HepG2 (cell line): ENCODE results near the gene TMEM63C. TPM values are rescaled to one million over a fixed set of nuclear protein-coding genes. Genes with fewer than 3 reads are reported as not detected.

Experiments
- ATAC-seq: fragments of 200-7000 bp; cut with Tn5 transposase; 3 replicates; pipeline ENCODE4 v1.9.1; 2020; ENCODE audit warnings: mild to moderate bottlenecking, moderate library complexity
- BruUV-seq: library from RNA; stranded (reverse); fragments of 400-500 nt; replicated peaks from 2 replicates; lab custom pipeline; 2021; lab: Mats Ljungman, UMichigan
- CTCF ChIA-PET: fragments of 300-600 bp; formaldehyde crosslinking; extraction: SDS; loops from one replicate; lab custom pipeline; 2021; ENCODE audit warnings: low total read pairs, inconsistent platforms, low intra/inter-chr PET ratio; lab: Yijun Ruan, JAX
- POLR2A ChIA-PET: fragments of 350-600 bp; sonication (Branson Sonifier 250); formaldehyde crosslinking; loops from one replicate; lab custom pipeline; 2020; ENCODE audit warnings: antibody characterized with exemption, inconsistent platforms; lab: Yijun Ruan, JAX
- DNase-seq: peaks from one replicate; pipeline ENCODE4 v3.0.0-alpha.2; 2015; ENCODE audit warnings: low spot score
- FAIRE-seq: peaks from 3 replicates; lab custom pipeline; 2011; peaks lifted over from hg19 to GRCh38; lab: Jason Lieb, UNC
- H2AFZ ChIP-seq: one replicate; pipeline ENCODE4 v1.6.1; 2011; ENCODE audit warnings: low read length, inconsistent platforms
- H3K27ac ChIP-seq: fragments of 300-600 bp; 3 replicates; pipeline ENCODE4 v1.8.0; 2011; ENCODE audit warnings: mixed run types, mild to moderate bottlenecking, mixed read lengths, low read length, inconsistent platforms; ENCODE audit not compliant: insufficient read depth; ENCODE audit errors: extremely low read length
- H3K27me3 ChIP-seq, 2 experiments: fragments of 200-600 bp in 1 of 2; 2 replicates in 1 of 2; 3 replicates in 1 of 2; pipeline versions ENCODE4 v1.6.0 to v1.8.0; 2011; ENCODE audit warnings: low read length in 2 of 2, mild to moderate bottlenecking in 2 of 2, moderate library complexity in 2 of 2, inconsistent platforms in 1 of 2; ENCODE audit not compliant: insufficient read depth in 2 of 2, control insufficient read depth in 1 of 2
- H3K36me3 ChIP-seq, 2 experiments: fragments of 200-600 bp in 1 of 2; replicated peaks in 1 of 2; 2 replicates in 1 of 2; 3 replicates in 1 of 2; pipeline versions ENCODE4 v1.5.1 to v1.8.0; 2011; ENCODE audit warnings: low read length in 2 of 2, inconsistent platforms in 1 of 2; ENCODE audit not compliant: insufficient read depth in 2 of 2, control insufficient read depth in 1 of 2
- H3K4me1 ChIP-seq: 2 replicates; pipeline ENCODE4 v1.5.1; 2012; ENCODE audit warnings: low read length, inconsistent platforms; ENCODE audit not compliant: insufficient read depth
- H3K4me2 ChIP-seq: 2 replicates; pipeline ENCODE4 v1.6.0; 2011; ENCODE audit warnings: low read depth, low read length, inconsistent platforms
- H3K4me3 ChIP-seq, 3 experiments: fragments of 200-600 bp in 1 of 3; sonication (generic), shearing (Covaris generic) in 1 of 3; replicated peaks in 1 of 3; 2 replicates each; pipeline ENCODE4 v1.5.1; 2011 to 2016; ENCODE audit warnings: low read length in 3 of 3, inconsistent platforms in 2 of 3, low read depth in 2 of 3, mild to moderate bottlenecking in 2 of 3, control low read depth in 1 of 3, mixed read lengths in 1 of 3; ENCODE audit not compliant: insufficient read depth in 1 of 3
- H3K79me2 ChIP-seq: one replicate; pipeline ENCODE4 v1.6.1; 2011; ENCODE audit warnings: low read length, inconsistent platforms; ENCODE audit not compliant: insufficient read depth
- H3K9ac ChIP-seq: 2 replicates; pipeline ENCODE4 v1.6.0; 2011; ENCODE audit warnings: mild to moderate bottlenecking, low read depth, low read length, inconsistent platforms; ENCODE audit not compliant: insufficient read depth
- H3K9me3 ChIP-seq: 2 replicates; pipeline ENCODE4 v1.5.1; 2012; ENCODE audit warnings: mild to moderate bottlenecking, low read length
- H4K20me1 ChIP-seq: 2 replicates; pipeline ENCODE4 v1.6.0; 2011; ENCODE audit warnings: inconsistent platforms, mild to moderate bottlenecking, low read length, moderate library complexity; ENCODE audit not compliant: insufficient read depth
- BRCA1 ChIP-seq: sonication (generic); formaldehyde crosslinking; IDR thresholded peaks from 2 replicates; pipeline ENCODE4 v1.4.0; 2020; ENCODE audit warnings: missing genetic modification reagents
- CC2D1A ChIP-seq: sonication (generic); formaldehyde crosslinking; IDR thresholded peaks from 2 replicates; pipeline ENCODE4 v1.8.1; 2023; ENCODE audit warnings: mild to moderate bottlenecking, missing genetic modification reagents
- HDAC1 ChIP-seq: sonication (generic); formaldehyde crosslinking; IDR thresholded peaks from 2 replicates; pipeline ENCODE4 v1.5.1; 2020; ENCODE audit warnings: mild to moderate bottlenecking, missing genetic modification reagents
- POGZ ChIP-seq: sonication (generic); formaldehyde crosslinking; IDR thresholded peaks from 2 replicates; pipeline ENCODE4 v1.4.0; 2020; ENCODE audit warnings: mild to moderate bottlenecking, missing genetic modification reagents
- RAD51 ChIP-seq: fragments of 450-650 bp; IDR thresholded peaks from 2 replicates; pipeline ENCODE4 v1.6.1; 2016; ENCODE audit warnings: borderline replicate concordance
- ZNF317 ChIP-seq: sonication (generic); formaldehyde crosslinking; IDR thresholded peaks from 2 replicates; pipeline ENCODE4 v1.5.0; 2020; ENCODE audit warnings: mild to moderate bottlenecking, missing genetic modification reagents
- ZNF543 ChIP-seq: sonication (generic); formaldehyde crosslinking; IDR thresholded peaks from 2 replicates; pipeline ENCODE4 v1.4.0; 2020; ENCODE audit warnings: mild to moderate bottlenecking, missing genetic modification reagents
- WGBS: methylation state at CpG from one replicate; pipeline ENCODE4 v1.1.6; 2017; ENCODE audit warnings: low lambda C conversion rate; 5-methylcytosine and 5-hydroxymethylcytosine counted together
- in situ Hi-C: cut with HindIII; loops from 2 replicates; pipeline ENCODE4 v1.10.0; 2017; ENCODE audit warnings: low pct_unique_long_range_greater_than_20kb; ENCODE audit not compliant: extremely low pct_ligation_motif_present
- intact Hi-C: fragments of 100-400 bp; cut with micrococcal nuclease; formaldehyde crosslinking; loops from one replicate; pipeline ENCODE4 v1.10.0; 2022; ENCODE audit not compliant: unreplicated experiment
- polyA plus RNA-seq, 8 experiments: library from polyadenylated mRNA; depleted of rRNA in 3 of 8; stranded (reverse) in 7 of 8; unstranded in 1 of 8; fragments of >200 nt; fragmentation: Illumina TruSeq in 4 of 8; extraction: Trizol in 4 of 8; gene quantifications; 2 replicates each; pipeline versions ENCODE4 v1.2.1 to v1.2.3, GENCODE V29; 2011 to 2016; ENCODE audit warnings: low read depth in 4 of 8, missing spikeins in 1 of 8, mixed read lengths in 1 of 8; ENCODE audit not compliant: insufficient read depth in 1 of 8
- total RNA-seq, 5 experiments: library from RNA; depleted of rRNA; stranded (reverse); fragments of >200 nt; fragmentation: Illumina TruSeq; extraction: Trizol; gene quantifications; 2 replicates each; pipeline ENCODE4 v1.2.3, GENCODE V29; 2016; ENCODE audit warnings: low read depth in 1 of 5
- TF ChIP-seq, protein P1 (sequence below): sonication (generic); formaldehyde crosslinking; IDR thresholded peaks from 2 replicates; pipeline ENCODE4 v1.8.0; 2022; ENCODE audit warnings: mild to moderate bottlenecking, missing genetic modification reagents, moderate library complexity
- TF ChIP-seq, protein P2 (sequence below): sonication (generic); formaldehyde crosslinking; IDR thresholded peaks from 2 replicates; pipeline ENCODE4 v1.5.1; 2020; ENCODE audit warnings: mild to moderate bottlenecking, moderate library complexity, missing genetic modification reagents
- TF ChIP-seq, protein P3 (sequence below): sonication (generic); formaldehyde crosslinking; IDR thresholded peaks from one replicate; pipeline ENCODE4 v1.5.1; 2020; ENCODE audit warnings: mild to moderate bottlenecking, missing genetic modification reagents; ENCODE audit errors: not compliant biosample characterization
- TF ChIP-seq, protein P4 (sequence below): sonication (generic); formaldehyde crosslinking; IDR thresholded peaks from 2 replicates; pipeline ENCODE4 v1.4.0; 2020; ENCODE audit warnings: missing genetic modification reagents

The TMEM63C gene
- total and polyA plus RNA-seq, 2 of the 13 experiments (the other 11 are each of a cell fraction or from before 2014, with no cell fraction given), result 0.17 to 0.27 TPM

DNA sequence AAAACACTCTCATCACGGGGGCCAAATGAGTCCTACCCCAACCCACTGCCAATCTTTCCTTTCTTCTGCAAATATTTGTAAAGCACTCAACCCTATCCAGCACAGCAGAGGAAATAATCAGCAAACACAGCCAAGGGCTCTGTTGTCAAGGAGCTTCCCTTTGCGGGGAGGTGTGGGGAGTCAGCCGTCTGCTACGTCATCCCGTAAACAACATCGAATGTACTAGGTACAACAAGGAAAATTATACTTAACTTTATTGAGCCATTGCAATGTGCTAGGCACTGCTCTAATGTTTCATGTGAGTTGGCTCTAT is 22.8 kb downstream of the TMEM63C start (continued):
- TF ChIP-seq ZNF543, result no peak
- TF ChIP-seq, all 625 proteins: peak for 0

DNA sequence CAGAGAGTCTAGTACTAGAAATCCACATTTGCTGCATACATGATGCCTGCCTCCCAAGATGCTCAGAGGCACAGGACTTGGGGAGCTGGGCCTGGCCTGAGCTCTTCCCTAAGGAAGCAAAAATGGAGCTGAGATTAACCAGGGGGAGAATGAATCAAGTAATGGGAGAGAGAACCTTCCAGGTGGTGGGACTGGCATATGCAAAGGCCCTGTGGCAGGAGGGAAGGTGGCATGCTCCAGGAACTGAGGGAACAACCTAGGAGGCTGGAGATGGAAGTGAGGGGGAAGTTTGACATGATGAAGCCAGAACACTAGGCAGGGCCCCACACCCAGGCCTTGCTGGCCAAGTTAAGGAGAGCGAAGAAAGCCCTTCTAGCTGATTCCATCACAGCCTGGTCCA is 23.3 kb downstream of the TMEM63C start:
- CTCF ChIA-PET, result no interaction called here
- WGBS, result no CpG with 5 or more reads among the region's 1 CpG
- in situ Hi-C loops, result loop anchor here (5.0 kb wide), 1 partner anchor 63 kb away; the partner anchor contains the start of gene ZDHHC22
- H3K4me2 ChIP-seq, result no peak overlapping the region
- intact Hi-C loops, result no loop called here
- no peak overlapping the region for H3K9ac ChIP-seq
- BruUV-seq, result no TSS peak
- H3K27me3 ChIP-seq, result no peaks in the 10 kb centered on the region
- POLR2A ChIA-PET, result no interaction called here
- H3K9me3 ChIP-seq, result no peaks in the 10 kb centered on the region
- no peak overlapping the region for H3K27ac ChIP-seq
- H4K20me1 ChIP-seq, result peaks cover 3% of the 10 kb centered on the region; the same call in 1 of the 2 replicates
- no peak for ATAC-seq
- H3K4me3 ChIP-seq, result no peak overlapping the region
- H3K36me3 ChIP-seq, result no peaks in the 10 kb centered on the region
- no peak for DNase-seq
- FAIRE-seq, result no peak
- no peak overlapping the region for H2AFZ ChIP-seq
- no peaks in the 10 kb centered on the region for H3K79me2 ChIP-seq
- no peaks in the 10 kb centered on the region for H3K4me1 ChIP-seq
- TF ChIP-seq CC2D1A (CRISPR knock-in tag) (no peak), BRCA1 (no peak), ZNF317 (CRISPR knock-in tag) (no peak), HDAC1 (no peak), POGZ (CRISPR knock-in tag) (no peak), RAD51 (no peak)
- TF ChIP-seq, protein P1, sequence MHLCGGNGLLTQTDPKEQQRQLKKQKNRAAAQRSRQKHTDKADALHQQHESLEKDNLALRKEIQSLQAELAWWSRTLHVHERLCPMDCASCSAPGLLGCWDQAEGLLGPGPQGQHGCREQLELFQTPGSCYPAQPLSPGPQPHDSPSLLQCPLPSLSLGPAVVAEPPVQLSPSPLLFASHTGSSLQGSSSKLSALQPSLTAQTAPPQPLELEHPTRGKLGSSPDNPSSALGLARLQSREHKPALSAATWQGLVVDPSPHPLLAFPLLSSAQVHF (CRISPR knock-in tag), result no peak
- TF ChIP-seq, protein P2, sequence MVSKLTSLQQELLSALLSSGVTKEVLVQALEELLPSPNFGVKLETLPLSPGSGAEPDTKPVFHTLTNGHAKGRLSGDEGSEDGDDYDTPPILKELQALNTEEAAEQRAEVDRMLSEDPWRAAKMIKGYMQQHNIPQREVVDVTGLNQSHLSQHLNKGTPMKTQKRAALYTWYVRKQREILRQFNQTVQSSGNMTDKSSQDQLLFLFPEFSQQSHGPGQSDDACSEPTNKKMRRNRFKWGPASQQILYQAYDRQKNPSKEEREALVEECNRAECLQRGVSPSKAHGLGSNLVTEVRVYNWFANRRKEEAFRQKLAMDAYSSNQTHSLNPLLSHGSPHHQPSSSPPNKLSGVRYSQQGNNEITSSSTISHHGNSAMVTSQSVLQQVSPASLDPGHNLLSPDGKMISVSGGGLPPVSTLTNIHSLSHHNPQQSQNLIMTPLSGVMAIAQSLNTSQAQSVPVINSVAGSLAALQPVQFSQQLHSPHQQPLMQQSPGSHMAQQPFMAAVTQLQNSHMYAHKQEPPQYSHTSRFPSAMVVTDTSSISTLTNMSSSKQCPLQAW, result no peak
- TF ChIP-seq, protein P3, sequence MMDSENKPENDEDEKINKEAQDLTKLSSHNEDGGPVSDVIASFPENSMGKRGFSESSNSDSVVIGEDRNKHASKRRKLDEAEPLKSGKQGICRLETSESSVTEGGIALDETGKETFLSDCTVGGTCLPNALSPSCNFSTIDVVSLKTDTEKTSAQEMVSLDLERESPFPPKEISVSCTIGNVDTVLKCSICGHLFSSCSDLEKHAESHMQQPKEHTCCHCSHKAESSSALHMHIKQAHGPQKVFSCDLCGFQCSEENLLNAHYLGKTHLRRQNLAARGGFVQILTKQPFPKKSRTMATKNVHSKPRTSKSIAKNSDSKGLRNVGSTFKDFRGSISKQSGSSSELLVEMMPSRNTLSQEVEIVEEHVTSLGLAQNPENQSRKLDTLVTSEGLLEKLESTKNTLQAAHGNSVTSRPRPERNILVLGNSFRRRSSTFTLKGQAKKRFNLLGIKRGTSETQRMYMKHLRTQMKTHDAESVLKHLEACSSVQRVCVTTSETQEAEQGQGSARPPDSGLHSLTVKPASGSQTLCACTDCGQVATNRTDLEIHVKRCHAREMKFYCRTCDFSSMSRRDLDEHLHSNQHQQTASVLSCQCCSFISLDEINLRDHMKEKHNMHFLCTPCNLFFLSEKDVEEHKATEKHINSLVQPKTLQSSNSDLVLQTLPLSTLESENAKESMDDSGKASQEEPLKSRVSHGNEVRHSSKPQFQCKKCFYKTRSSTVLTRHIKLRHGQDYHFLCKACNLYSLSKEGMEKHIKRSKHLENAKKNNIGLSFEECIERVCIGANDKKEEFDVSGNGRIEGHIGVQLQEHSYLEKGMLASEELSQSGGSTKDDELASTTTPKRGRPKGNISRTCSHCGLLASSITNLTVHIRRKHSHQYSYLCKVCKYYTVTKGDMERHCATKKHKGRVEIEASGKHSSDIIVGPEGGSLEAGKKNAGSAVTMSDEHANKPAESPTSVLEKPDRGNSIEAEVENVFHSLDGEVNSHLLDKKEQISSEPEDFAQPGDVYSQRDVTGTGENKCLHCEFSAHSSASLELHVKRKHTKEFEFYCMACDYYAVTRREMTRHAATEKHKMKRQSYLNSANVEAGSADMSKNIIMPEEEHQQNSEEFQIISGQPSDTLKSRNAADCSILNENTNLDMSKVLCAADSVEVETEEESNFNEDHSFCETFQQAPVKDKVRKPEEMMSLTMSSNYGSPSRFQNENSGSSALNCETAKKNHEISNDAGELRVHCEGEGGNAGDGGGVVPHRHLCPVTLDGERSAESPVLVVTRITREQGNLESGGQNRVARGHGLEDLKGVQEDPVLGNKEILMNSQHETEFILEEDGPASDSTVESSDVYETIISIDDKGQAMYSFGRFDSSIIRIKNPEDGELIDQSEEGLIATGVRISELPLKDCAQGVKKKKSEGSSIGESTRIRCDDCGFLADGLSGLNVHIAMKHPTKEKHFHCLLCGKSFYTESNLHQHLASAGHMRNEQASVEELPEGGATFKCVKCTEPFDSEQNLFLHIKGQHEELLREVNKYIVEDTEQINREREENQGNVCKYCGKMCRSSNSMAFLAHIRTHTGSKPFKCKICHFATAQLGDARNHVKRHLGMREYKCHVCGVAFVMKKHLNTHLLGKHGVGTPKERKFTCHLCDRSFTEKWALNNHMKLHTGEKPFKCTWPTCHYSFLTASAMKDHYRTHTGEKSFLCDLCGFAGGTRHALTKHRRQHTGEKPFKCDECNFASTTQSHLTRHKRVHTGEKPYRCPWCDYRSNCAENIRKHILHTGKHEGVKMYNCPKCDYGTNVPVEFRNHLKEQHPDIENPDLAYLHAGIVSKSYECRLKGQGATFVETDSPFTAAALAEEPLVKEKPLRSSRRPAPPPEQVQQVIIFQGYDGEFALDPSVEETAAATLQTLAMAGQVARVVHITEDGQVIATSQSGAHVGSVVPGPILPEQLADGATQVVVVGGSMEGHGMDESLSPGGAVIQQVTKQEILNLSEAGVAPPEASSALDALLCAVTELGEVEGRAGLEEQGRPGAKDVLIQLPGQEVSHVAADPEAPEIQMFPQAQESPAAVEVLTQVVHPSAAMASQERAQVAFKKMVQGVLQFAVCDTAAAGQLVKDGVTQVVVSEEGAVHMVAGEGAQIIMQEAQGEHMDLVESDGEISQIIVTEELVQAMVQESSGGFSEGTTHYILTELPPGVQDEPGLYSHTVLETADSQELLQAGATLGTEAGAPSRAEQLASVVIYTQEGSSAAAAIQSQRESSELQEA (CRISPR knock-in tag), result no peak
- TF ChIP-seq, protein P4, sequence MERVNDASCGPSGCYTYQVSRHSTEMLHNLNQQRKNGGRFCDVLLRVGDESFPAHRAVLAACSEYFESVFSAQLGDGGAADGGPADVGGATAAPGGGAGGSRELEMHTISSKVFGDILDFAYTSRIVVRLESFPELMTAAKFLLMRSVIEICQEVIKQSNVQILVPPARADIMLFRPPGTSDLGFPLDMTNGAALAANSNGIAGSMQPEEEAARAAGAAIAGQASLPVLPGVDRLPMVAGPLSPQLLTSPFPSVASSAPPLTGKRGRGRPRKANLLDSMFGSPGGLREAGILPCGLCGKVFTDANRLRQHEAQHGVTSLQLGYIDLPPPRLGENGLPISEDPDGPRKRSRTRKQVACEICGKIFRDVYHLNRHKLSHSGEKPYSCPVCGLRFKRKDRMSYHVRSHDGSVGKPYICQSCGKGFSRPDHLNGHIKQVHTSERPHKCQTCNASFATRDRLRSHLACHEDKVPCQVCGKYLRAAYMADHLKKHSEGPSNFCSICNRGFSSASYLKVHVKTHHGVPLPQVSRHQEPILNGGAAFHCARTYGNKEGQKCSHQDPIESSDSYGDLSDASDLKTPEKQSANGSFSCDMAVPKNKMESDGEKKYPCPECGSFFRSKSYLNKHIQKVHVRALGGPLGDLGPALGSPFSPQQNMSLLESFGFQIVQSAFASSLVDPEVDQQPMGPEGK (CRISPR knock-in tag), result no peak
